ENCODE results near the gene SOWAHC.
A peak's percentile ranks its signal among the peaks of the same experiment; 100 is the strongest.
"Not testable (repeated sequence)": the region's sequence is repeated elsewhere in the genome, so short reads cannot be mapped to it uniquely, and the experiment has no call there.

The SOWAHC gene, protein sequence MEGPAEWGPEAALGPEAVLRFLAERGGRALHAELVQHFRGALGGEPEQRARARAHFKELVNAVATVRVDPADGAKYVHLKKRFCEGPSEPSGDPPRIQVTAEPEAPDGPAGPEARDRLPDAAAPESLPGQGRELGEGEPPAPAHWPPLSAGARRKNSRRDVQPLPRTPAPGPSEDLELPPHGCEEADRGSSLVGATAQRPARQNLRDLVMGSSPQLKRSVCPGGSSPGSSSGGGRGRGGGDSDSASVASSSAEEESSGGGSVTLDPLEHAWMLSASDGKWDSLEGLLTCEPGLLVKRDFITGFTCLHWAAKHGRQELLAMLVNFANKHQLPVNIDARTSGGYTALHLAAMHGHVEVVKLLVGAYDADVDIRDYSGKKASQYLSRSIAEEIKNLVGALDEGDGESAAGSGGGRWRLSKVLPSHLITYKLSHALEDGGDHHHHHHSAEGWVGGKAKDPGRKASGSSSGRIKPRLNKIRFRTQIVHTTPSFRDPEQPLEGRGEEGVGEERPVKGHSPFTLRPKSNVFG

GRCh38 chr2:109613922-109614714 is at the start of gene SOWAHC, which contains the start of gene SEPTIN10:
Gene SOWAHC, plus strand, starts transcription at chr2:109614364. Its CDS starts 126 bp downstream, at chr2:109614490.
Gene SEPTIN10, minus strand, starts transcription at chr2:109613966. Its CDS starts 139 bp downstream, at chr2:109613827.
- DNase-seq = peak; percentile 87

GRCh38 chr2:109575373-109575772 is 38.8 kb upstream of the SOWAHC start:
- no peak for DNase-seq

DNA sequence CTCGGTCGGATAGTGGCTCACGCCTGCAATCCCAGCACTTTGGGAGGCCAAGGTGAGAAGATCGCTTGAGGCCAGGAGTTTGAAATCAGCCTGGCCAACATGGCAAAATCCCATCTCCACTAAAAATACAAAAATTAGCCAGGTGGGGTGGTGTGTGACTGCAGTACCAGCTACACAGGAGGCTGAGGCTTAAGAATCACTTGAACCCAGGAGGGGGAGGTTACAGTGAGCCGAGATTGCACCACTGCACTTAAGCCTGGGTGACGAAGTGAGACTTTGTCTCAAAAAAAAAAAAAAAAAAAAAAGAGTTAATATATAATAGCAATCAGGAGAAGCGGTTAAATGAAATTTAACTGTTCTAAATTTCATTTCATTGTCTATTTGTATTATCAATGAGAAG is 36.5 kb upstream of the SOWAHC start:
- DNase-seq = not testable (repeated sequence)

DNA sequence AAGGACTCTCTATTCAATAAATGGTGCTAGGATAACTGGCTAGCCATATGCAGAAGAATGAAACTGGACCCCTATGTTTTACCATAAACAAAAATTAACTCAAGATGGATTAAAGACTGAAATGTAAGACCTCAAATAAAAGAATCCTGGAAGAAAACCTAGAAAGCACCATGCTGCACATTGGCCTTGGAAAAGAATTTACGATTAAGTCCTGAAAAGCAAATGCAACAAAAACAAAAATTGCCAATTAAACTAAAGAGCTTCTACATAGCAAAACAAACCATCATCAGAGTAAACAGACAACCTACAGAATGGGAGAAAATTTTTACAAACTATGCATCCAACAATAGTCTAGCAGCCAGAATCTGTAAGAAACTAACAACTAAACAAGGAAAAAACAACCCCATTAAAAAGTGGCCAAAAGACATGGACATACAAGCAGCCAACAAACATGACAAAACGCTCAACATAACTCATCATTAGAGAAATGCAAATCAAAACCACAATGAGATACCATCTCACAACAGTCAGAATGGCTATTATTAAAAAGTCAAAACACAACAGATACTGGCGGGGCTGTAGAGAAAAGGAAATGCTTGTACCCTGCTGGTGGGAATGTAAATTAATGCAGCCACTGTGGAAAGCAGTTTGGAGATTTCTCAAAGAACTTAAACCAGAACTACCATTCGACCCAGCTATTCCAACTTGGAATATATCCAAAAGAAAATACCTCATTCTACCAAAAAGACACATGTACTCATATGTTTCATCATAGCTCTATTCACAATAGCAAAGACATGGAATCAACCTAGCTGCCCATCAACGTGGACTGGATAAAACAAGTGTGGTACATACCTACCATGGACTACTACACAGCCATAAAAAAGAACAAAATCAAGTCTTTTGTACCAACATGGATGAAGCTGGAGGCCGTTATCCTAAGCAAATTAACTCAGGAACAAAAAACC is 31.0 kb upstream of the SOWAHC start:
- DNase-seq = no peak

DNA sequence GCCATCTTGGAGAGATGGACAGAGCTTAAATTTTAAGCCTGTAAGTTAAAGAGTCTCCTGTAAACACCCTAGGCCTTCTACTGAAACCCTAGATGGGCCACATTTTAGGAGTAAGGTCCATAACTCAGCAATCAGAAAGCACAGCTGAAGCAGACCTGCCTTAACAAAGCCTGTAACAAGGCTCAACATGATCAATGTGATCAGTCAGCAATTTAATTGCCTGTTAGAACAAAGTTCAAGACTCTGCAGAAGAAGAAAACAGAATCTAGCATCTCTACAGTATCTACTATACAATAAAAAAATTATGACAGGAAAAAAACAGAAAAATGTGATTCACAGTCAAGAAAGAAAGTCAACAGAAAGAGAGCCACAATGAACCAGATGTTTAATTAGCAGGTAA is 27.5 kb upstream of the SOWAHC start:
- DNase-seq = no peak

DNA sequence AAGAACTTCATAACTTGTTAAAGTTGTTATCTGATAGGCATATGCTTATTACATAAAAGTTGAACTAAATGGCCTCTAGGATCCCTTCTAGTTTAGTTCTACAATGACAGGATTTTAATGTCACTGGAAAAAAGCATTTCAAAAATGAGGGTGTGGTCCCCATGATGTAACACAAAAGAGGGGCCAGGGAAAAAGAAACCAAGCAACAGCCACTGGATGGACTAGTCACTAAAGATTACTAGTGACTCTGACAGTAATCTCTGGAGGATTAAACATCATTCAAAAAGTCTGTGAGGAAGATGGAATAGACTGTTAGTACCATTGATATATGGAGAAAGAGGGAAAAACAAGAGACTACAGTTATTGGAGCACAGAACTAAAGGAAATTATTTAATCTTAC is 23.0 kb upstream of the SOWAHC start:
- DNase-seq = no peak

DNA sequence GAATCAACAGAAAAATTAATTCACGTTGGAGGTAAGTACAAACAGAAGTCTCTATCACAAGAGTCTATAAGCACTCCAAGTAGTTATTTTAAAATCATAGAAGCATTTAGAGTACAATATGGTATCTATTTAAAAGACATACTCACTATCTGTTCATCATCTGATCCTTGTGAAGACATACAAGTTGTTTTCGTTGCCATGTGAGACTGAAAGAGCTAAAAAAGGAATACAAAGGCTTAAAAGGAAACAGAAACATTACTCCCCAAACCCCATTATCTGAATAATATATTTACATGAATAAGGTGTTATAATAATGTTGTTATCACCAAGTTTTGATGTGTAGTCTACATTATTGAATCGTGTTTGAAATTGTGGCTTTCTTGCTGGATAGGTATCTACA is 21.3 kb upstream of the SOWAHC start:
- no peak for DNase-seq

DNA sequence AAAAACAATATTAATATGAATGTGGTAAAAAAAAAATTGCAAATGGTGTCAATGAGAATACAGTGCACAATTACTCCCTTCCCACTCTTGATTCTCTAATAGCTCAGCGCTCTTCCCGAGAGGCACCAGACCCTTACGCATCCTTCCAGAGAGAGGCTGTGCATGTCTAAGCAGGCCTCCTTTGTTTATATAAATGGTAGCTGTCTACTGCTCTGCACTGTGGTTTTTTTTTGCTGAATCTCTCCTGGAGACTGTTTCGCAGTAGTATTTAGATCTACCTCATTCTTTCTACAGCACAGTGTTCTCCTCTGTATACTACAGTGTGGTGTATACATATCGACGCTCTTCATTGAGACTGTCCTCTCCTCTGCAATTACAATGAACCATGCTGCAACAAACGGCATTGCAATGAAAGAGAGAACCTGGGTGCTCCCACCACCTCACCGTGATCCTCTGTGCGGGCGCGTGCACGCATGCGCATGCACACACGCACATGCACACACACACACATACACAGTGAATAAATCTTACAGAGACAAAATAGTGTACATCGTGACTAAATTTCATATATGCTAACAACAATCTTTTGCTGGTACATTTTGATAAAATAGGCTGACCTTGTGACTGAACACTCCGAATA is 19.8 kb upstream of the SOWAHC start:
- no peak for DNase-seq

- no peak for DNase-seq
Measured at GRCh38 chr2:109595644-109596043, 18.5 kb upstream of the SOWAHC start.

GRCh38 chr2:109597283-109597682 is 16.9 kb upstream of the SOWAHC start:
- DNase-seq = no peak

- DNase-seq = no peak
Measured at GRCh38 chr2:109601783-109602182, 12.4 kb upstream of the SOWAHC start.

GRCh38 chr2:109602617-109603188 is 11.5 kb upstream of the SOWAHC start:
- DNase-seq = no peak

GRCh38 chr2:109604597-109604996 is 9.6 kb upstream of the SOWAHC start:
- no peak for DNase-seq

GRCh38 chr2:109607766-109608165 is 6.4 kb upstream of the SOWAHC start:
- DNase-seq = no peak

GRCh38 chr2:109609352-109610024 is 4.7 kb upstream of the SOWAHC start:
- DNase-seq = no peak

DNA sequence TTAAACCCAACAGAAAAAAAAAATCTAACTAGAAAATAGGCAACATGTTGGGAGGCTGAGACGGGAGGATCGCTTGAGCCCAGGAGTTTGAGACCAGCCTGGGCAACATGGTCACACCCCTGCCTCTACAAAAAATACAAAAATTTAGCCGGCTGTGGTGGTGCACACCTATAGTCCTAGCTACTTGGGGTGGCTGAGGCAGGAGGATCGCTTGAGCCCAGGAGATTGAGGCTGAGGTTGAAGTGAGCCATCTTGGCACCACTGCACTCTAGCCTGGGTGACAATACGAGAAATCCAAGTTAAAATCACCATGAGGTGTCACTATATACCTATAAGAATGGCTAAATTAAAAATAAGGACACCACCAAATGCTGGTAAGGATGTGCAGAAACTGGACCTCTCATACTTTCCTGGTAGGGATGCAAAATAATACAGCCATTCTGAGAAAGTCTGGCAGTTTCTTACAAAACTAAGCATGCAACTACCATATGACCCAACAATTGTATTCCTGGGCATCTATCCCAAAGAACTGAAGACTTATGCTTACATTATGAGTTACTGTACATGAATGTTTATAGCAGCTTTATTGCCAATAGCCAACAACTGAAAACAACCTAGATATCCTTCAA is 2.6 kb upstream of the SOWAHC start:
- no peak for DNase-seq

DNA sequence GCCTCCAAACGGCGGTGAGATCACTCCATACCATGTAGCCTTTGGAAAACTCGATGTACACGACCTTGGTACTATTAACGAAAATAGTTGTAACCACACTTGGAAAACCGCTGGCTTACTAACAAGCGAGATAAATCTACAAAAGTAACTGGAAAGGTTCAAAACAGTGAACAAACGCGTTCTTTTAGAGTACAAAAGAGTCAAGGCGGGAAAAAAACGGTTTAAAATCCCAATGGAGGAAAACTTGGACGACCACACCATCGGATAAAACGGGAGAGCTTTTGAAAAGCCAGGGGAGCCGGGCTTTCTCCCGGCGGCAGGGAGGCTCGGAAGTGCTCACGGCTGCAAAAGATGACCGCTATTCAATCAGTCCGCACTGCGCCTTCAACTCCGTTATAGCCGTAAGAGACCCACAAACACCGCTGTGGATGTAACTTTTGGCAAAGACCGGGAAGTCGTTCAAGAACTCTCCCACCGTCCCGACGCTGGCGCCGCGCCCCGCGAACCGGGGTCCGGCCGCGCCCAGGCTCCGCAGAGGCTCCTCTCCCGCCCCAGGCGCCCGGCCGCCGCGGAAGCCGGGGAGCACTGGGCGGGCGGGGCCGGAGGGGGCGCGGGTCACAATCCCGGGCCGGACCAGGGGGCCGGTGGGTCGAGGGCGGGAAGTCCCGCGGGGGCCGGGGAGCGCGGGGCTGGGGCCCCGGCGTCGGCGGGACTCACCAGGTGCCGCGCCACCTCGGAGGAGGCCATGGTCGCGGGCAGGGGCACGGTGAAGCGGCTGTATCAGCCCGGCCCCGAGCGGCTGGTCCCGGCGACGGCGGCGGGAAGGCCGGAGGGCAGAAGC is 863 bp upstream of the SOWAHC start:
- DNase-seq = no peak

- DNase-seq = no peak
Measured at GRCh38 chr2:109614715-109615636, 812 bp downstream of the SOWAHC start.

Measured in stimulated activated CD8-positive, alpha-beta memory T cell treated with anti-CD3 and anti-CD28 coated beads, Interleukin-4, amount 100 ng/mL, for 48 hours (primary cell).